HepG2 (cell line): ENCODE data around the gene SLC7A11. TPM values are rescaled to one million over a fixed set of nuclear protein-coding genes. Genes with fewer than 3 reads are reported as not detected.
A peak's percentile ranks its signal among the peaks of the same experiment; 100 is the strongest.

Source experiments
- AHR ChIP-seq: IDR thresholded peaks from 2 replicates; pipeline ENCODE4 v1.6.1; 2018; ENCODE audit warnings: missing genetic modification reagents, missing compliant biosample characterization
- ARHGAP35 ChIP-seq: sonication (generic); formaldehyde crosslinking; IDR thresholded peaks from 2 replicates; pipeline ENCODE4 v1.9.0; 2022; ENCODE audit warnings: mild to moderate bottlenecking, inconsistent platforms, moderate library complexity, missing genetic modification reagents, borderline replicate concordance
- RNF2 ChIP-seq: fragments of 450-650 bp; conservative IDR thresholded peaks from 2 replicates; pipeline ENCODE4 v1.6.1; 2016; ENCODE audit warnings: low read depth
- SALL1 ChIP-seq: sonication (generic); formaldehyde crosslinking; IDR thresholded peaks from 2 replicates; pipeline ENCODE4 v1.8.0; 2022; ENCODE audit warnings: mild to moderate bottlenecking, missing genetic modification reagents
- SP140L ChIP-seq: sonication (generic); formaldehyde crosslinking; IDR thresholded peaks from 2 replicates; pipeline ENCODE4 v1.4.0; 2020; ENCODE audit warnings: missing genetic modification reagents, borderline replicate concordance
- ZNF143 ChIP-seq: sonication (generic); formaldehyde crosslinking; IDR thresholded peaks from 2 replicates; pipeline ENCODE4 v1.4.0; 2020; ENCODE audit warnings: missing genetic modification reagents
- ZNF260 ChIP-seq: sonication (generic); formaldehyde crosslinking; IDR thresholded peaks from 2 replicates; pipeline ENCODE4 v1.4.0; 2020; ENCODE audit warnings: missing genetic modification reagents, low read depth, mild to moderate bottlenecking, borderline replicate concordance
- ZNF570 ChIP-seq: sonication (generic); formaldehyde crosslinking; IDR thresholded peaks from 2 replicates; pipeline ENCODE4 v1.4.0; 2020; ENCODE audit warnings: mild to moderate bottlenecking, missing genetic modification reagents, borderline replicate concordance
- ZSCAN20 ChIP-seq: sonication (generic); formaldehyde crosslinking; IDR thresholded peaks from 2 replicates; pipeline ENCODE4 v1.4.0; 2020; ENCODE audit warnings: missing genetic modification reagents, mild to moderate bottlenecking, borderline replicate concordance
- ZSCAN22 ChIP-seq: sonication (generic); formaldehyde crosslinking; IDR thresholded peaks from 2 replicates; pipeline ENCODE4 v1.4.0; 2020; ENCODE audit warnings: mild to moderate bottlenecking, missing genetic modification reagents
- polyA plus RNA-seq, 8 experiments: library from polyadenylated mRNA; depleted of rRNA in 3 of 8; stranded (reverse) in 7 of 8; unstranded in 1 of 8; fragments of >200 nt; fragmentation: Illumina TruSeq in 4 of 8; extraction: Trizol in 4 of 8; gene quantifications; 2 replicates each; pipeline versions ENCODE4 v1.2.1 to v1.2.3, GENCODE V29; 2011 to 2016; ENCODE audit warnings: low read depth in 4 of 8, missing spikeins in 1 of 8, mixed read lengths in 1 of 8; ENCODE audit not compliant: insufficient read depth in 1 of 8
- total RNA-seq, 5 experiments: library from RNA; depleted of rRNA; stranded (reverse); fragments of >200 nt; fragmentation: Illumina TruSeq; extraction: Trizol; gene quantifications; 2 replicates each; pipeline ENCODE4 v1.2.3, GENCODE V29; 2016; ENCODE audit warnings: low read depth in 1 of 5
- TF ChIP-seq, protein P1 (sequence below): sonication (generic); formaldehyde crosslinking; IDR thresholded peaks from 2 replicates; pipeline ENCODE4 v1.9.0; 2021; ENCODE audit warnings: mild to moderate bottlenecking, missing genetic modification reagents

The SLC7A11 gene
- total and polyA plus RNA-seq, 2 of the 13 experiments (the other 11 are each of a cell fraction or from before 2014, with no cell fraction given): 15.7 to 17.5 TPM

GRCh38 chr4:138256608-138257007 lies 14.5 kb upstream of the SLC7A11 start (continued):
- TF ChIP-seq, protein P1, sequence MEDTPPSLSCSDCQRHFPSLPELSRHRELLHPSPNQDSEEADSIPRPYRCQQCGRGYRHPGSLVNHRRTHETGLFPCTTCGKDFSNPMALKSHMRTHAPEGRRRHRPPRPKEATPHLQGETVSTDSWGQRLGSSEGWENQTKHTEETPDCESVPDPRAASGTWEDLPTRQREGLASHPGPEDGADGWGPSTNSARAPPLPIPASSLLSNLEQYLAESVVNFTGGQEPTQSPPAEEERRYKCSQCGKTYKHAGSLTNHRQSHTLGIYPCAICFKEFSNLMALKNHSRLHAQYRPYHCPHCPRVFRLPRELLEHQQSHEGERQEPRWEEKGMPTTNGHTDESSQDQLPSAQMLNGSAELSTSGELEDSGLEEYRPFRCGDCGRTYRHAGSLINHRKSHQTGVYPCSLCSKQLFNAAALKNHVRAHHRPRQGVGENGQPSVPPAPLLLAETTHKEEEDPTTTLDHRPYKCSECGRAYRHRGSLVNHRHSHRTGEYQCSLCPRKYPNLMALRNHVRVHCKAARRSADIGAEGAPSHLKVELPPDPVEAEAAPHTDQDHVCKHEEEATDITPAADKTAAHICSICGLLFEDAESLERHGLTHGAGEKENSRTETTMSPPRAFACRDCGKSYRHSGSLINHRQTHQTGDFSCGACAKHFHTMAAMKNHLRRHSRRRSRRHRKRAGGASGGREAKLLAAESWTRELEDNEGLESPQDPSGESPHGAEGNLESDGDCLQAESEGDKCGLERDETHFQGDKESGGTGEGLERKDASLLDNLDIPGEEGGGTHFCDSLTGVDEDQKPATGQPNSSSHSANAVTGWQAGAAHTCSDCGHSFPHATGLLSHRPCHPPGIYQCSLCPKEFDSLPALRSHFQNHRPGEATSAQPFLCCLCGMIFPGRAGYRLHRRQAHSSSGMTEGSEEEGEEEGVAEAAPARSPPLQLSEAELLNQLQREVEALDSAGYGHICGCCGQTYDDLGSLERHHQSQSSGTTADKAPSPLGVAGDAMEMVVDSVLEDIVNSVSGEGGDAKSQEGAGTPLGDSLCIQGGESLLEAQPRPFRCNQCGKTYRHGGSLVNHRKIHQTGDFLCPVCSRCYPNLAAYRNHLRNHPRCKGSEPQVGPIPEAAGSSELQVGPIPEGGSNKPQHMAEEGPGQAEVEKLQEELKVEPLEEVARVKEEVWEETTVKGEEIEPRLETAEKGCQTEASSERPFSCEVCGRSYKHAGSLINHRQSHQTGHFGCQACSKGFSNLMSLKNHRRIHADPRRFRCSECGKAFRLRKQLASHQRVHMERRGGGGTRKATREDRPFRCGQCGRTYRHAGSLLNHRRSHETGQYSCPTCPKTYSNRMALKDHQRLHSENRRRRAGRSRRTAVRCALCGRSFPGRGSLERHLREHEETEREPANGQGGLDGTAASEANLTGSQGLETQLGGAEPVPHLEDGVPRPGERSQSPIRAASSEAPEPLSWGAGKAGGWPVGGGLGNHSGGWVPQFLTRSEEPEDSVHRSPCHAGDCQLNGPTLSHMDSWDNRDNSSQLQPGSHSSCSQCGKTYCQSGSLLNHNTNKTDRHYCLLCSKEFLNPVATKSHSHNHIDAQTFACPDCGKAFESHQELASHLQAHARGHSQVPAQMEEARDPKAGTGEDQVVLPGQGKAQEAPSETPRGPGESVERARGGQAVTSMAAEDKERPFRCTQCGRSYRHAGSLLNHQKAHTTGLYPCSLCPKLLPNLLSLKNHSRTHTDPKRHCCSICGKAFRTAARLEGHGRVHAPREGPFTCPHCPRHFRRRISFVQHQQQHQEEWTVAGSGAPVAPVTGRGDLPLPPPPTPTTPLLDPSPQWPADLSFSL (CRISPR knock-in tag): peak; percentile 64; the same call in 1 of the 2 replicates
- TF ChIP-seq ARHGAP35 (CRISPR knock-in tag): no peak
- TF ChIP-seq ZNF143 (CRISPR knock-in tag): no peak
- no peak for TF ChIP-seq AHR
- TF ChIP-seq ZSCAN20 (CRISPR knock-in tag): no peak
- TF ChIP-seq ZNF570 (CRISPR knock-in tag): no peak
- no peak for TF ChIP-seq ZNF260 (CRISPR knock-in tag)
- TF ChIP-seq RNF2: no peak
- 0 out of 2 replicates have a peak, but pooled peaks have one; percentile 23 for TF ChIP-seq SALL1 (CRISPR knock-in tag)
- TF ChIP-seq SP140L (CRISPR knock-in tag): no peak
- TF ChIP-seq ZSCAN22: no peak
